NAMALWA (cell line): ENCODE results near the gene SDK2.

Experiments used
- DNase-seq: peaks from one replicate; pipeline ENCODE4 v3.0.0-alpha.2; 2015; ENCODE audit warnings: low spot score

SDK2 gene

DNA sequence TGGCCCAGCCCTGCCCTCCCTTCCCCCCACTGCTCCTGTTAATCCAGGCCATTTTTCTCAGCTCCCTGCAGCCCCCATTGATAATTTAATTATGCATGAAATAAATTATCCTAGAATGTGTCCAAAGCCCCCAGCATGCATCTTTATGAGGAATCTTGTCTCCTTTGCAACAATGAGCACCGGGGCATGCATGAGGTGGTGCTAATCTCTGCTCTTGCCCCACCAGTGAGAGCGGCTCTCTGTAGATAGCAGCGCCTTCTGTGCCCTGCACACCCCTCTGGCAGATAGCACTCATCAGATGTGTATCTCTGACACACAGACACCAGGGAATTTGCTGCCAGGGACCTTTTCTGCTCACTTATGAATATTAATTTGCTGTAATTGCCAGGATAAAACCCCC is 192.2 kb downstream of the SDK2 start:
- DNase-seq: no peak

GRCh38 chr17:73447319-73447718 is 196.9 kb downstream of the SDK2 start:
- DNase-seq: no peak

DNA sequence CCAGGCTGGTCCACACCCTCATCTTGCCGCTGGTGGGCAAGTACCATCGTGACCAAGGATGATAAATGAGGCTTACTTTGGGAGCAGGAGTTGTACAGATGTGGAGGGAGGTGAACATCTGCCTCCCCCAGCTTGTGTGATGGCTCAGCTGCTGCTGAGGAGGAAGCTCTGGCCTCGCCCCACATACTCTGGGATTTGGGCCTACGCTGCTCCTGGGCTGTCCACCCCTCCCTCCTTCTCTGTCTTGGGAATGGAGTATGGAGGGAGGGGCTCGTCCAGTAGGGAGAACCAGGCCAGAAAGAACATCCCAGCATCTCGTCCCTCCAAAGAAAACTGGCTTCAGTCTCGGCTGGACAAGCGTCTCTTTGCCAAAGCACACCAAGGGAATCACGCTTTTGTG is 197.6 kb downstream of the SDK2 start:
- DNase-seq: no peak

DNA sequence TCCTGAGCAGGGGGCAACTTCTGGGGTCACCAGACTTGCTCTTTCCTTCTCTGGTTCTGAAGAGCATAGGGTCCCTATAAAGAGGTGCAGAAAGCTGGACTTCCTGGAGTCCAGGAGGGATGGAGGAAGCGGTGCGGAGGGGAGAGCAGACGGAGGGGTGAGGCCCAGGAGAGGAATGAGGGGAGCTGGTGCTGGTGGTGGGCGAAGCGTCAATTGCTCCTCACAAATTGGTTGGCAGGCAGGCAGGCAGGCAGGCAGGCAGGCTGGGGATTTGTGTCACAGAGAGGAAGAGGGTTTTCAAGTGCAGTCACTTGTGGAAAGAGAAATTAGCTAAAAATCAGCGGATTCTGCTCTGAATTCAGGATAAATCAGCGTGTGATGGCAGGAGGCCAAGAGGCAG is 198.8 kb downstream of the SDK2 start:
- no peak for DNase-seq

DNA sequence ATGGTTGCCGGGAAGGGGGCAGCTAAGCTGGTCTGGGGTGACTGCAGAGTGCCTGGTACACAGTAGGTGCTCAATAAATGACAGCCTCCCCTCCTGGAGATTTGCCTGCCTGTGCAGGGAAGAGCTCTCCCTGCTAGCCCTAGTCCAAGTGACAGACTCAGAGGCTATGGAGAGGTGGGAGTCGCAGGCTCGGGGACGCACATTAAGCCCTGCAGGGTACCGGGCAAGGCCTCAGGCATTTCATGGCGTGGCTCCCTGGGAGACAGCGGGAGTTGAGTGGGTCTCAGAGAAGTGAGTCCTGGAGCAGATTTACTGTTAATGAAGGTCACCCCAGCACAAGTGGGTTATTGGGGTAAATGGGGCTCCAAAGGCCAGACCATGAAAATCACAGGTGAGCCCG is 200.2 kb downstream of the SDK2 start:
- DNase-seq: no peak

DNA sequence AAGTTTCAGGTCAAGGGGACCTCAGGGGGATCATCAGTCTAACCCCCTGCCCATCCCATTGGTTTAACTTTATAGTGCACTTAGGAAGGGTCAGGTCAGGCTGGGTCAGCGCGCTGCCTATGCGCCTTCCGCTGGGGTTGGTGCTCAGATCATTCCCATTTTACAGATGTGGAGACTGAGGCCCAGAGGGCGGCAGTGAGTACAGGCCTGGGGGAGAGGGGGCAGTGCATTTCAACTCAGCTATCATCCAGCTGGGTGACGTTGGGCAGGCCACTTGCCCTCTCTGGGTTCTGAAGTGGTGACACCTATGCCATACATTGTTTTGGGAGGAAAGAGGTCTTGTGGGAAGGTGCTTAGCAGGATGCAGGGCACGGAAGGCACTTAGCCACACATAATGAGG is 204.6 kb downstream of the SDK2 start:
- no peak for DNase-seq

- no peak for DNase-seq
These were observed 206.4 kb downstream of the SDK2 start for GRCh38 chr17:73437826-73438225.

- DNase-seq: no peak
These were observed 207.3 kb downstream of the SDK2 start for GRCh38 chr17:73436954-73437353.

DNA sequence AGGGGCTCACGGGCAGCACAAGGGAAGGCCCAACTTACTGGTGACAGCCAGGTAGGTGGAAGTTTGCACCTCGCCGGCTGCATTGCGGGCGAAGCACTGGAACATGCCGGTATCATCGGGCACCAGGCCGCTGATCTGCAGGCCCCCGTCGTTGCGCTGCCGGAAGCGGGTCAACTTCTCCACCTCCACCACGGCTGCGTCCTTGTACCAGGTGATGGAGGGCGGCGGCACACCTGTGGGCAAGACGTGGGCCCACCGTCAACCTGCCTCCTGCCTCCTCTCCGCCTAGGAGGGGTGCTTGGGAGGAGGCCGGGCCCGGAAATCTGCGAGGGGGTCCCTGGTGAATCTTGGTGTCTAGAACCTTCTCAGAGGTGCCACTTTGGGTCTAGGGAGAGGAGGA is 208.8 kb downstream of the SDK2 start:
- DNase-seq: no peak

DNA sequence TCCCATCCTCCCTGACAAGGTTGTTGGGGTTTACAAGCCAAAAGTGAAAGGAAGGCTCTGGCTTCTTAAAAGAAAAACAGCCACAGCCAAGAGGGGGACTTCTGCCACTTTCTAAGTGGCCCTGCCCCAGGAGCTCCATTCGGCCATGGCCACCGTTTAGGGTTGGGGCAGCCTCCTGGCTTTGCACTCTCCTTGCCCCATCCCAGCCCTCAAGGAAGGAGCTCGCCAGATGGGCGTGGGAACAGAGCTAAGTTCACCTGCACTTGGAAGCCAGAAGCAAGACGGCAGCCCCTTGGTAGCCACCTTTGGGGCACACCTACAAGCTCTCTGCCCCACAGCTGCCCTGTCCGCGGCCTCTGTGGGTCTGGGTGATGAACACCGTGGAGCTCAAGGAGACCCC is 210.1 kb downstream of the SDK2 start:
- DNase-seq: no peak

DNA sequence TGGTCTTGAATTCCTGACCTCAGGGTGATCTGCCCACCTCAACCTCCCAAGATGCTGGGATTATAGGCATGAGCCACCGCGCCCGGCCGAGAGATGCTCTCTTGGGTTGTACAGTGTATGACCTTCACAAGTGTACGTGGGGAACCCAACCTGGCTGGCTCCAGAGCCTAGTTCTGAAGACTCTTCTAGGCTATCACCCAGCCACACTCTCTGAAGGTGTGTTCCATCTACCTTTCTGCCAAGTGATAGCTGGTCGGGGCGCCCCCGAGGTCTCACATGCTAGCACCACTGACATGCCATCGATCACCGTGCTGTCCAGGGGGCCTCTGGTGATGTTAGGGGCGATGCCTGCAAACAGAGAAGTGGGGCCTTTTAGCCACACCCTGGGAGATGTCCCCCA is 210.7 kb downstream of the SDK2 start:
- no peak for DNase-seq

DNA sequence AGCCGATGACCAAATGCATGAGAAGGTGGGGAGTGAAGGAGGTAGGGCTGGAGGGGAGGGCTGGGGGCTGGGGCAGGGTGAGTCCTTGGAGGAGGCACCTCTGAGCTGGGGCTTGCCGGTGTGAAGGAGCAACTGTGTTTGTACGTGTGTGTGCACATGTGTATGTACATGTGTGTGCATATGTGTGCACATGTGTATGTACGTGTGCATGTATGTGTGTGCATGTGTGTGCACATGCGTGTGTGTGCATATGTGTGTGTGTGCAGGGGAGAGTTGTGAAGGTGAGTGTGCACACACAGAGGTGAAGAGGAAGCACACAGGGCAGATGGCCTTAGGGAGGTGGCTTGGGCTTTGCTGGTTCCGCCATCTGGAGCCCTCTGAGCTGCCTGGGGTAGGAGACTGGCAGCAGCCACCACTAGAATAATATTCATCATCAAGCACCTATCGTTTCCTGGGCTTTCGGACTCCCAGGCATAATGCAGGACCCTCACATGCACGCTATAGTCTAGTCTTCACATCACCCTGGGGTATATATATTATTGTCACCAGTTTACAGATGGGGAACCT is 211.5 kb downstream of the SDK2 start:
- no peak for DNase-seq

DNA sequence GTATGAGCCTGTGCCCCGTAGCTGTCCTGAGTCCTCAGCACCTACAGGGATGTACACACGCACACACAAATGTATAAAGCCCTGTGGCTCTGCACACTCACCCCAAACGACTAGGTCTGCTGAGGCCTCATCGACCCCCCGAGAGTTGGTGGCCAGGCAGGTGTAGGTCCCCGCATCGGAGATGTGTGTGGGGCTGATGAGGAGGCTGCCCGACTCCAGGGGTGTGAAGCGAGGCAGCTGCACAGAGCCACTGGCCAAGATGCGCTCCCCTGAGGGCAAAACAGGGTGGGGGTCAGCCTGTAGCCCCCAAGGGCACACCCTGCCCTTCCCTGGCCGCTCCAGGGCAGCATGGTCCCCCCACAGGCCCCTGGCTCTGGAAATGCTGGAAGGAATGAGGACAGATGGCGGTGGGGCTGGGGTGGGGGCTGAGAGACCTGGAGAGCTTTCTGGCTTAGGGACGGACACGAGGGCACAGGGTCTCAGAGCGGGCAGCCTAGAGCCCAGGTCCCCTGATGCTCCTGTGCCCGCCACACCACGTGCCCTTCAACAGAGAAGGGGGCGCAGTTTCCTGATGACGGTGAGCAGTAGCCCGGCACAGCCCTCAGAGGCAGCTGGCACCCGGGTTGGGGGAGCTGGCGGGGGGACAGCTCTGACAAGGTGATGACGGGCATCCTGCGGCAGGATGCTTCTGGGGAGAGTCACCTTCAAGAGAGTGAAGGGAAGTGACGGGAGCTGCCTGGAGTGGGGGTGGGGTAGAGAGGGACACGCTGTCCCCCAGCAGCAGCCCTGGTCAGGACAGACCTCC is 212.6 kb downstream of the SDK2 start:
- DNase-seq: no peak

- DNase-seq: peak; percentile 26
These were observed 213.4 kb downstream of the SDK2 start for GRCh38 chr17:73430848-73431247.

GRCh38 chr17:73430165-73430680 is 214.0 kb downstream of the SDK2 start:
- DNase-seq: no peak

GRCh38 chr17:73429440-73430164 is 214.6 kb downstream of the SDK2 start:
- peak; percentile 84 for DNase-seq

- DNase-seq: peak; percentile 13
These were observed 217.0 kb downstream of the SDK2 start for GRCh38 chr17:73427198-73427597.

DNA sequence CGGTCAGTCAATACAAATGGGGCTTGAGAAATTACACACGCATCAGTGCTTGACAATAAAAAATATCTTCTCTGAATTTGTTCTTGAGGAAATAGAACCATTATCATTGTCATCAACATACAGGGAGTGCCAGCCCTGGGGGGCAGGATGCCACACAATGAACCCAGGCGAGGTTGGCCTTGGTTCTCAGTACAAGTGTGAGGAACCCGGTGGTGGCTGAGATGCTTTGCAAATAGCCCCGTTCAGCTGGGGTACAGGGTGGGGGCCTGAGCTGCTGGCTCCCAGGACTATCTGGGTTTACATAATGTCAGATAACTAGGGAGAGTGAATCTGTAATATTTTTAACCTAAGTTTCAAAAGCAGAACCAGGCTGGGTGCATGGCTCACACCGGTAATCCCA is 219.7 kb downstream of the SDK2 start:
- DNase-seq: no peak

DNA sequence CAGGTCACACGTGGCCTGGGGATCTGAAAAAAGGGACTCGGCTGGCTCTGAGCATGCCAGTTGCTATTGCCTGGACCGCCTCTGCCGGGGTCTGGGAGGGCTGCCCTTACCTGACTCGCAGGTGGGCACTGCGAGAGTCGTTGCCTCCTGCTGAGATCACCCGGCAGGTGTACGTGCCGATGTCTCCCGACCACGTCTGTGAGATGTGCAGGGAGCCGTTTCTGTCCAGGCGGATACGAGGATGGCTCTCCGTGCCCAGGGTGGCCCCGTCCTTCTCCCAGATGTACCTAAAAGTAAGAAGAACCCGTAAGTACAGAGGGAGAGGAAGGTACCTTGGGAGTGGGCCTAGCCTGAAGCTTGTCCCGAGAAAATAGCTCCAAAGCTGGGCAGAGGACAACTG is 220.4 kb downstream of the SDK2 start:
- DNase-seq: no peak

- no peak for DNase-seq
These were observed 221.0 kb downstream of the SDK2 start for GRCh38 chr17:73423159-73423715.

GRCh38 chr17:73422121-73422520 is 222.1 kb downstream of the SDK2 start:
- no peak for DNase-seq

DNA sequence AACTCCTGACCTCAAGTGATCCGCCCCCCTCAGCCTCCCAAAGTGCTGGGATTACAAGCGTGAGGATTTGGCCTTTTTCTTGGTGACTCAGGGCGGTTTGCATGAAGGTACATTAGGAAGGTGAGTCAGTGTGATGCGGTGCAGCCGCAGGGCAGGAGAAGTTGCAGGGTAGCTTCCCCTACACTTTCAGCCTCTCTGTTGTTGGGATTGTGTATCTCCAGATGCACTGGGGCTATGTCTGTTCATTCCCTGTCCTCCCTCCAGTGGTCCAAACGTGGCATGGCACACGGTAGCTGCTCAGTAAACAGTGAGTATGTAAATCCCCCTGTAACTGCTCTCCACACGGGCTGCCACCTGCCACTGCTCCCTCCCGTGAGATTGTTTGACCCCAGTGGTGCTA is 223.3 kb downstream of the SDK2 start:
- peak; percentile 37 for DNase-seq

DNA sequence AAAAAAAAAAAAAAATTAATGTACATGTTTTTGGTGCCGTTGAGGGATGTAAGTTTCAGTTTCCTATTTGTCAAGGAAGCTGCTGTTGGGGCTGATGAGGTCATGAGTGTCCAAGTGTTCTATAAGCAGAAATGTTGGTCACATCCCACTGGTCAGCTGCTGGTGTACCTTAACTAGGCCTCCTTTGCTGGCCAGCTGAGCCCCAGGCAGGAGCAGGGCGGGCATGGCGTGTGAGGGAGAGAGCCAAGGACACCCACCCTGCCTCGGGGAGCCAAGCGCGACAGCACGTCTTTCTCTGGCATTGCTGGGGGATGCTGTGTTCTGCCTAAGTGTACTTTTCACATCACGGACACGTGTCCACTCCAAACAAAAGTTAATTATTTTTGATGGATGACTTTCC is 224.4 kb downstream of the SDK2 start:
- DNase-seq: no peak
